Stomach (tissue), 4 donors: ENCODE results near the gene PPP3CA.

Source experiments
- EP300 ChIP-seq: sonication (generic); formaldehyde crosslinking; IDR thresholded peaks from one replicate; pipeline ENCODE4 v1.6.1; 2017; ENCODE audit warnings: antibody characterized with exemption
- POLR2AphosphoS5 ChIP-seq, 3 donors: sonication (generic); formaldehyde crosslinking; IDR thresholded peaks; one replicate each; pipeline ENCODE4 v1.6.1; 2016; ENCODE audit warnings: antibody characterized with exemption in 3 of 3

DNA sequence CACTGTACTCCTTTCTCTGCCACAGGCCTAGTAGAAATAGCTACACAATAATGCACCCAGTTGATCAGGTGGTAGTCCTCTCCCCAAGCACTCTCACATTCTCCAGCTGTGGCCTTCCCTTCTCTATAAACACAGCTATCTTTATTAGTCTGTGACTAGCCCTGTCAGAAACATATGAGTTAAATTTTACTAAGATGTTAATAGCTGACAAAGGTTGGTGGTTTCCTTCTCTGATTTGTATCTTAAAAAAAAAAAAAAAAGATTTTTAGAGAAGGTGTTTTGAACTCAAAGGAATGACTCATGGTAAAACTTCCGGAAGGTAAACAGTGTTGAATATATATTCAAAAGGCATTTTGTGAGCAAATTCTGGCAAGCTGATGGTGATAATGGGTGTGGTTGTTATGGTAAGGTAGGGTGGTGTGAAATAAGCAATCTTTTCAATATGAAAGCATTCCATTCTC is 327.4 kb downstream of the PPP3CA start:
- TF ChIP-seq POLR2AphosphoS5 (IDR thresholded peaks at IDR 0.05) (no peak), EP300 (no peak)
